K562 (cell line): ENCODE results near the gene SYTL5. TPM values are rescaled to one million over a fixed set of nuclear protein-coding genes. Genes with fewer than 3 reads are reported as not detected.

ENCODE experiments used
- ATAC-seq: fragments of 200-7000 bp; cut with Tn5 transposase; 3 replicates; pipeline ENCODE4 v1.9.1; 2020; ENCODE audit warnings: moderate library complexity
- BruUV-seq: library from RNA; stranded (reverse); fragments of 400-500 nt; replicated peaks from 2 replicates; lab custom pipeline; 2021; lab: Mats Ljungman, UMichigan
- CTCF ChIA-PET: fragments of 300-600 bp; formaldehyde crosslinking; extraction: SDS; loops from one replicate; lab custom pipeline; 2021; ENCODE audit warnings: low intra/inter-chr PET ratio; lab: Yijun Ruan, JAX
- POLR2A ChIA-PET: fragments of 300-600, 350-650 bp; sonication (Branson Sonifier 250); formaldehyde crosslinking; extraction: SDS; loops from one replicate; lab custom pipeline; 2021; ENCODE audit warnings: antibody characterized with exemption, inconsistent platforms; lab: Yijun Ruan, JAX
- DNase-seq, 4 experiments: peaks; one replicate each; pipeline versions ENCODE4 v3.0.0 to v3.0.0-alpha.2; 2011 to 2018; ENCODE audit warnings: low spot score in 3 of 4, mixed read lengths in 3 of 4; ENCODE audit errors: extremely low read depth in 1 of 4
- FAIRE-seq: peaks from 2 replicates; lab custom pipeline; 2011; peaks lifted over from hg19 to GRCh38; lab: Jason Lieb, UNC
- H2AFZ ChIP-seq: 2 replicates; pipeline ENCODE4 v1.6.0; 2011; ENCODE audit warnings: low read depth, low read length, control low read depth, inconsistent platforms
- H3K27ac ChIP-seq: fragments of 200-600 bp; 3 replicates; pipeline ENCODE4 v1.8.0; 2011; ENCODE audit warnings: low read depth, mild to moderate bottlenecking, control low read depth, inconsistent platforms, low read length, moderate library complexity, mixed read lengths; ENCODE audit errors: extremely low read depth
- H3K27me3 ChIP-seq, 2 experiments: fragments of 300-600 bp in 1 of 2; 2 replicates in 1 of 2; 3 replicates in 1 of 2; pipeline versions ENCODE4 v1.6.0 to v1.8.0; 2011; ENCODE audit warnings: inconsistent platforms in 2 of 2, low read length in 2 of 2, mild to moderate bottlenecking in 1 of 2, mixed read lengths in 1 of 2, moderate library complexity in 1 of 2; ENCODE audit not compliant: control insufficient read depth in 2 of 2, insufficient read depth in 2 of 2
- H3K36me3 ChIP-seq: fragments of 300-600 bp; 3 replicates; pipeline ENCODE4 v1.8.0; 2011; ENCODE audit warnings: mild to moderate bottlenecking, low read length, inconsistent platforms; ENCODE audit not compliant: control insufficient read depth, insufficient read depth
- H3K4me1 ChIP-seq, 2 experiments: fragments of 200-600 bp in 1 of 2; replicated peaks in 1 of 2; 2 replicates in 1 of 2; 3 replicates in 1 of 2; pipeline versions ENCODE4 v1.5.1 to v1.8.0; 2011; ENCODE audit warnings: inconsistent platforms in 2 of 2, low read length in 2 of 2, mild to moderate bottlenecking in 1 of 2, mixed read lengths in 1 of 2, moderate library complexity in 1 of 2; ENCODE audit not compliant: control insufficient read depth in 2 of 2, insufficient read depth in 2 of 2
- H3K4me2 ChIP-seq: 2 replicates; pipeline ENCODE4 v1.6.1; 2011; ENCODE audit warnings: low read length, control low read depth, inconsistent platforms, mixed read lengths; ENCODE audit not compliant: insufficient read depth
- H3K4me3 ChIP-seq: fragments of 200-600 bp; sonication (generic), shearing (Covaris generic); 2 replicates; pipeline ENCODE4 v1.5.1; 2016; ENCODE audit warnings: control low read depth, inconsistent platforms
- H3K79me2 ChIP-seq: fragments of 200-600 bp; 3 replicates; pipeline ENCODE4 v1.8.0; 2011; ENCODE audit warnings: low read length, inconsistent platforms; ENCODE audit not compliant: control insufficient read depth, insufficient read depth
- H3K9ac ChIP-seq, 2 experiments: 2 replicates each; pipeline versions ENCODE4 v1.6.0 to v1.6.1; 2011; ENCODE audit warnings: low read depth in 2 of 2, low read length in 2 of 2, control low read depth in 1 of 2, inconsistent platforms in 1 of 2, mild to moderate bottlenecking in 1 of 2, mixed read lengths in 1 of 2; ENCODE audit not compliant: insufficient read depth in 1 of 2
- H3K9me1 ChIP-seq: one replicate; pipeline ENCODE4 v1.6.0; 2011; ENCODE audit warnings: inconsistent platforms, mild to moderate bottlenecking, low read length, moderate library complexity; ENCODE audit not compliant: control insufficient read depth, insufficient read depth
- H3K9me3 ChIP-seq: replicated peaks from 2 replicates; pipeline ENCODE4 v1.5.1; 2011; ENCODE audit warnings: low read depth, low read length, inconsistent platforms; ENCODE audit not compliant: control insufficient read depth, insufficient read depth
- H4K20me1 ChIP-seq: replicated peaks from 2 replicates; pipeline ENCODE4 v1.6.1; 2011; ENCODE audit warnings: low read length, inconsistent platforms, mixed read lengths; ENCODE audit not compliant: control insufficient read depth, insufficient read depth
- BRF2 ChIP-seq: IDR thresholded peaks from 3 replicates; pipeline ENCODE4 v1.6.1; 2011; ENCODE audit warnings: borderline replicate concordance, mild to moderate bottlenecking; ENCODE audit not compliant: insufficient read length, insufficient read depth
- CEBPG ChIP-seq, 3 experiments: fragments of 200-800 bp in 1 of 3; sonication (Bioruptor generic) in 1 of 3; sonication (generic) in 1 of 3; formaldehyde crosslinking in 1 of 3; IDR thresholded peaks in 2 of 3; conservative IDR thresholded peaks in 1 of 3; 2 replicates each; pipeline versions ENCODE4 v1.6.1 to v1.8.0; 2016 to 2022; ENCODE audit warnings: missing compliant biosample characterization in 2 of 3, missing genetic modification characterization in 2 of 3, mild to moderate bottlenecking in 1 of 3, missing genetic modification reagents in 1 of 3
- SRSF9 ChIP-seq: fragments of 200-400 bp; formaldehyde crosslinking; IDR thresholded peaks from 2 replicates; pipeline ENCODE4 v1.6.1; 2017; ENCODE audit warnings: low read depth, low read length, borderline replicate concordance
- ZNF134 ChIP-seq: fragments of 250-450 bp; sonication (Bioruptor Pico); conservative IDR thresholded peaks from 2 replicates; pipeline ENCODE4 v1.4.0; 2020
- ZNF699 ChIP-seq: fragments of 250-450 bp; sonication (Bioruptor Pico); IDR thresholded peaks from 2 replicates; pipeline ENCODE4 v1.8.0; 2021; ENCODE audit warnings: mild to moderate bottlenecking, moderate library complexity; ENCODE audit not compliant: insufficient replicate concordance
- WGBS: fragments of 100-300 bp; shearing (Covaris generic); methylation state at CpG from one replicate; pipeline ENCODE4 v1.1.6; 2016; ENCODE audit warnings: low coverage, mixed read lengths; ENCODE audit not compliant: insufficient coverage; ENCODE audit errors: missing lambda C conversion rate; 5-methylcytosine and 5-hydroxymethylcytosine counted together
- in situ Hi-C: fragments of 300-500 bp; cut with MboI; formaldehyde crosslinking; loops from 4 replicates; pipeline ENCODE4 v1.15.0; 2018; ENCODE audit warnings: inconsistent platforms, mixed read lengths
- intact Hi-C: fragments of 100-400 bp; cut with micrococcal nuclease; formaldehyde crosslinking; loops from 2 replicates; pipeline ENCODE4 v1.14.2; 2022
- polyA plus RNA-seq, 8 experiments: library from polyadenylated mRNA; depleted of rRNA in 4 of 8; stranded (reverse) in 5 of 8; unstranded in 3 of 8; fragments of >200 nt; fragmentation: Nextera tagmentation in 2 of 8; fragmentation: Illumina TruSeq in 1 of 8; extraction: Ambion mirVana in 2 of 8; extraction: Trizol in 1 of 8; gene quantifications; 2 replicates each; pipeline versions ENCODE4 v1.2.1 to v1.2.3, GENCODE V29; 2011 to 2014; ENCODE audit warnings: inconsistent platforms in 1 of 8, missing spikeins in 1 of 8
- total RNA-seq, 7 experiments: library from RNA; depleted of rRNA in 6 of 7; stranded (reverse); fragments of >200 nt in 6 of 7; fragmentation: Illumina TruSeq in 2 of 7; extraction: Trizol in 2 of 7; gene quantifications; 2 replicates each; pipeline versions ENCODE4 v1.2.1 to v1.2.3, GENCODE V29; 2011 to 2021; ENCODE audit warnings: low replicate concordance in 1 of 7

SYTL5 gene
- total and polyA plus RNA-seq, 9 of the 15 experiments (the other 6 are each of a cell fraction or from before 2014, with no cell fraction given) = 0.01 to 0.25 (median 0.09) TPM

- CTCF ChIA-PET = no interaction called here
- BruUV-seq = no TSS peak
- in situ Hi-C loops = no loop called here
- POLR2A ChIA-PET = interaction anchor here (1.1 to 1.6 kb wide), 3 partner anchors 11 to 523 kb away, joined by 3 to 5 read pairs (median 3); no protein-coding TSS in a partner anchor
- Histone ChIP-seq H3K27me3 (no peaks in the 10 kb centered on the region), H3K36me3 (no peaks in the 10 kb centered on the region), H2AFZ (no peak overlapping the region), H3K27ac (no peak overlapping the region)
- no peak for FAIRE-seq
- 20% methylated on average over 5 of the region's 8 CpGs for WGBS
- no peak for TF ChIP-seq ZNF134 (CRISPR knock-in tag)
- no peak for TF ChIP-seq SRSF9
- TF ChIP-seq ZNF699 (CRISPR knock-in tag) = no peak
- TF ChIP-seq CEBPG (CRISPR knock-in tag; IDR thresholded peaks at IDR 0.05) = no peak
- TF ChIP-seq CEBPG (tag; conservative IDR thresholded peaks at IDR 0.05 in 1 of 2, IDR thresholded peaks at IDR 0.05 in 1 of 2) = no peak
- no peak for TF ChIP-seq BRF2
- TF ChIP-seq, all 486 proteins: peak for 0
- Histone ChIP-seq H3K9me3 (no peaks in the 10 kb centered on the region), H4K20me1 (no peaks in the 10 kb centered on the region), H3K4me3 (no peak overlapping the region), H3K79me2 (no peaks in the 10 kb centered on the region), H3K4me1 (no peaks in the 10 kb centered on the region), H3K9ac (no peak overlapping the region), H3K9me1 (no peaks in the 10 kb centered on the region), H3K4me2 (no peak overlapping the region)
- DNase-seq (no peak), ATAC-seq (no peak)
- intact Hi-C loops = no loop called here
Observed at GRCh38 chrX:38018766-38019425, 12.5 kb downstream of the SYTL5 start.
